Measurements from ENCODE around the gene MYO15B.
"Not testable (repeated sequence)": the region's sequence is repeated elsewhere in the genome, so short reads cannot be mapped to it uniquely, and the experiment has no call there.

The MYO15B gene

DNA sequence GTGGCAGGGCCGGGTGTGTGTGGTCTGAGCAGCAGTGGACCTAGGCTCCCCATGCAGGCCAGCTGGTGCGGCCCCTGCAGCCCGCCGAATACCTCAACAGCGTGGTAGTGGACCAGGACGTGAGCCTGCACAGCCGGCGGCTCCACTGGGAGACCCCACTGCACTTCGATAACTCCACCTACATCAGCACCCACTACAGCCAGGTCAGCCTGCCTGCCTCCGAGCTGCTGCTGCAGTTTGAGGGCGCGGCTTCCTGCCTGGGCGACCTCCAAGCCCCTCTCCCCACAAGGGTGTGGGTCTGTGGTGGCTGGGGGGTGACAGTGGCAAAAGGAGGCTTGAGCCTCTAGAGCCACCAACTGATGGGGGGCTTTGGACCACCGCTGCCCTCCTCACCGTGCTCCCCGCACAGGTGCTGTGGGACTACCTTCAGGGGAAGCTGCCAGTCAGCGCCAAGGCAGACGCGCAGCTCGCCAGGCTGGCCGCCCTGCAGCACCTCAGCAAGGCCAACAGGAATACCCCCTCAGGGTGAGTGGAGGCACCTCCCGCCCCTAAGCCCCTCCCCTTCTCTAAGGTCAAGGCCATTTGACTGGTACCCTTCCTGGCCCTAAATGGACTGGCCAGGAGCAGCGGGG, 37.2 kb downstream of the MYO15B start:
- no peak for DNase-seq (ENCODE audit: low read depth)

DNA sequence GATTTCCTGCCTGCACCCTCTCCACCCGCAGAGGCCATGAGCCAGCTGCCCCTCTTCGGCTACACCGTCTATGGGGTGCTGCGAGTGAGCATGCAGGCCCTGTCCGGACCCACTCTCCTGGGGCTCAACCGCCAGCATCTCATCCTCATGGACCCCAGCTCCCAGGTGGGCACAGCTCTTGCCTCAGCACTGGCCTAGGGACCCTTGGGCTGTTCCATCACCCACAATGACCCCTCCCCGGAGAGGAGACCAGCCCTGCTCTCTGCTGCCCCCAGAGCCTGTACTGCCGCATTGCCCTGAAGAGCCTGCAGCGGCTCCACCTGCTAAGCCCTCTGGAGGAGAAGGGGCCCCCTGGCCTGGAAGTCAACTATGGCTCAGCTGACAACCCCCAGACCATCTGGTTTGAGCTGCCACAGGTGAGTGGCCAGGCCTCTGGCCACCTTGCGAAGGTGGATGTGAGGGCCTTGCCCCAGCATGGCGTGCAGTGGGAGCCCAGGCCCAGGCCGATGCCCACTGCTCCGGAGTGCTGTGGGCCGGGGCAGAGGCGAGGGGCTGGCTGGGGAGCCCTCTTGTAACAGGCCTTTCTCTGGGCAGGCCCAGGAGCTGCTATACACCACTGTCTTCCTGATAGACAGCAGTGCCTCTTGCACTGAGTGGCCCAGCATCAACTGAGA, 38.4 kb downstream of the MYO15B start:
- no peak for DNase-seq (ENCODE audit: low read depth)

DNA sequence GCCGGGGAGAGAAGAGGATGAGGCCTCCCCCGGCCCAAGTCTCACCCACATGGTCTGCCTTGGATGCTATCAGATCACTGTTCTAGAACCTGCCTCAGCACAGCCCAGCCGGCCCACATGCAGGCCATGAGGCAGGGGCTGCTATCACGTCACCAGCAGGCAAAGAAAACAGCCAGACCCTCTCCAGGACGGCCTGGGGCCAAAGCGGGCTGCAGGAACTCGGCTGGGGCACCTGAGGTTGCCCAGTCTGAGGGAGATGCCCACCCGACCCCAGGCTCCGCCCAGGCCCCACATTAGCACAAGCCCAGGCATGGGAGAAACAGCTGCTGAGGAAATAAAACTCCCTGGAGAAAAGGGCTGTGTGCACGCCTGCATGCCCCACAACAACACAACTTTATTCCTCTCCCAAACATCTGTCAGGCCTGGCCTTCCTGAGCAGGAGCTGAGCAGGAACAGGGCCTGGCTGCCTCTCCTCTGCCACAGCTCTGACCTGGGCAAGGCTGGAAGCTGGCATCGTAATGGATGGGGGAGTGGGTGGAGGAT, 39.0 kb downstream of the MYO15B start:
- DNase-seq (ENCODE audit: low read depth): no peak

DNA sequence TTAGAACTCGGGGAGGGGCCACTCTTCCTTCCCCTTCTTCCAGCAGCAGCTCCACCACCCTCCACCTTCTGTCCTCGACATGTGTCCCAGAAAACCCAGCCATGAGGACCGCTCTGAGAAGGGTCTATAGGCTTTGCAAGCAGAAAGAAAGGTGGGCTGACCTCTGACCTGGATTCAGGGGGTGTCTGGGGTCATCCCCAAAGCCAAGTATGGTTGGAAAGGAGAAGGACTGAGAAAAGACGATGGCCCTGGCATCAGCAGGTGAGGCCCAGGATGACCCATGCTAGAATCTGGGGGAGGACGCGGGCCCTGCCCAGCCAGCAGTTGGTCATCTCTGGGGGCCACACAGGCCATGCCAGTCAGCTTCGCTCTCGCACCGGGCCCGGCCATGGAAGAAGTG, 39.5 kb downstream of the MYO15B start:
- DNase-seq (ENCODE audit: low read depth): no peak

DNA sequence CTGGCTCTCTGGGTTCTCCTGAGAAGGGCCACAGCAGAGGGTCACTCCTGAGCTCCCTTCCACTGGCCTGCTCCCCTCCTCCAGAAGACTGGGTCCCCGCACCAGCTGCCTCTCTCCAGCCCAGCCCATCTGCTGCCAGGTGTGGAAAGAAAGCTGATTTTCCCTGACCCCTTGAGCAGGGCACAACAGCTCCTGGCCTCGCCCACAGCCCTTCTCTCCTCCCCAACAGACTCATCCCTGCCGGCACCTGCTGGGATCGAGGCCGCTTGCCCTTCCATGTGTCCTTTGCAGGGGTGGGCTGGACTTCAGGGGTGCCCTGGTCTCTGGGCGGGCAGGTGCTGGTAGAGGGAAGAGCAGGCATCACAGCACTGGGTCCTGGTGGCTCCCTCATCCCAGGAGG, 40.8 kb downstream of the MYO15B start:
- DNase-seq (ENCODE audit: low read depth): no peak

DNA sequence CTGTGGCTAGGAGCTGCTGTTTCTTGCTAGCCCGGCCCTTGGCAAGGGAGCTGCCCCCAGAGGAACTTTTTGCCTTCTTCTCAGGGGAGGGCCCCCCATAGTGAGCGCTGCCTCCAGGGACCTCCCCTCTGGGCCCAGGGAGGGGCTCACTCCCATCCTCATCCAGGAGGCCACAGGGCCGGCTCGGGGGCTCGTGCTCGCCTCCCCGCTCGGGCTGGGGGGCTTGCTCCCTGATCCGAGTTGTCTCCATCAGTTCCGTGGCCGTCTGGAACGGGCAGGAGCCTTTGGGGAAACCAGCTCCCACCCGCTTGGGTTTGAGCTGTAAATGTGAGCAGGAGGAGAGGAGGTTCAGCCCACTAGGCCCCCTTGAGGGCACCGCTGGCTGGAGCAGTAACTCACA, 41.6 kb downstream of the MYO15B start:
- DNase-seq (ENCODE audit: low read depth): no peak

DNA sequence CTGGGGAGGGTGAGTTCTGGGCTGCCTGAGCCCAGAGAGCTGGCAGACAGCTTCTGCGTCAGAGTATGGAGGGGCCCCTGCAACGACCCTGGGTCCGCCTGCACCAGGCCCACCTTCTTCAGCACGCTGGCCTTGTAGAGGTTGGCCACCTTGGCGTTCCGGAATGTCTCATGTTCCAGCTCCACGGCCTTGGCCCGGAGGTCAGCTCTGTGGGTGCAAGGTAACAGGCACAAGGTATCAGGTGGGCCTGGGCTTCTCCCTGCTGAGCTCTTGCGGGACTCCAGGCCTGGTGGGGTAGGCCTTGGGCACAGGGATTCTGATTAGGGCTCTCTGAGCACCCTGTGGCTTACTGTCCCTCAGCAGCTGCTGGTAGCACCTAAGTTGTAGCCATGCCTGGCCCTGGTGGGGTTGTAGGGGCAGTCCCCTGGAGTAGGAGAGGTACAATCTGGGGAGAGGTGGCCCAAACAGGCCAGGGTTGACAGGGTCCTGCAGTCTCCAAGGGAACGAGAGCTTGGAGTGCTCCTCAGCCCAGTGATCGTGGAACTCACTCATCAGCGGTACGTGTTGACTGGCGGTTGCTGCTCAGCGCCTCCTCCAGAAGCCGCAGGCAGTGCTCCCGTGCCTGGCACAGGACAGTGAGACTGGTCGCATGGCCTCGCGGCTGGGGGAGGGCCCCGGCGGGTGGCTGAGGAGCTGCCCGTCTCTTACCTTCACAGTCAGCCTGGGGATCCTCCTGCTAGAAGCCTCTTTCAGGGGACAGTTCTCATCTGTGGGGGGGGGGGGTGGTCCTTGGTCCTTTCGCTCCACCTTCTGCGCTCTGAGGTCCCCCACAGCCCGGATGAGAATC, 42.7 kb downstream of the MYO15B start:
- no peak for DNase-seq (ENCODE audit: low read depth)

DNA sequence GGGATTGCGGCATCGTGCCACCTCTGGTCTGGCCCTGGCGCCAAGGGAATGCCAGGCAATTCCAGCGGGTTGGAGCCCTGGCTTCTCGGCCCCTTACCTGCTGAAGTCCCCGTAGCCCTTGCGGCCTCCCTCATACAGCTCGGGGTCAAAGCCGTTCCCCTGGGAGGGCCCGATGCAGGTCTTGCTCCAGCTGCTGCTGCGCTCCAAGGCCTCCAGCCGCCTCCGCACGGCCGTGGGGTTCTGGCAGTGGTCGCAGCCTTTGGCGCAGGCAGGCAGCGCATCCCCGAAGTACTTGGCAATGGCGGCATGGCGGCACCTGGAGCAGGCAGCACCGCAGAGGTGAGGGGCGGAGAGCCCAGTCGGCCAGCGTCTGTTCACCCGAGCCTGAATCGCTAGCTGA, 43.8 kb downstream of the MYO15B start:
- no peak for DNase-seq (ENCODE audit: low read depth)

DNA sequence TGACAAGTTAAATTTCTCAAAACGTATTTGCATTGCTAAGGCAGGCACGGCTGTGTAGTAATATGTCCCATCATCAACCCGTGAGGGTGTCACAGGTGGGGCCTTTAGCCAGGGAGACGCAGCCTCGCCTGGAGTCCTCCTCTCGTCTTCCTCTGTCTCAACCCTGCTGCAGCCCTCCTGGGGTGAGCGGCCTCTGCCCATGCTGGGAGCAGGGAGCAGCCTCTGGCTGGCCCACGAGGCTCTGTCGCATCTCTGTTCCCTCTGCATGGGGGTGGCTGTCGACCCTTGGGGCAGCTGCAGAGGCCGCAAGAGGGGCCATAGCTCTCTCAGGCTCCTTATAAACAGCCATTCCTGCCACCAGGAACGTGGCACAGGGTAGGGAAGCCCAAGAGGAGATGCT, 44.8 kb downstream of the MYO15B start:
- DNase-seq (ENCODE audit: low read depth): no peak

DNA sequence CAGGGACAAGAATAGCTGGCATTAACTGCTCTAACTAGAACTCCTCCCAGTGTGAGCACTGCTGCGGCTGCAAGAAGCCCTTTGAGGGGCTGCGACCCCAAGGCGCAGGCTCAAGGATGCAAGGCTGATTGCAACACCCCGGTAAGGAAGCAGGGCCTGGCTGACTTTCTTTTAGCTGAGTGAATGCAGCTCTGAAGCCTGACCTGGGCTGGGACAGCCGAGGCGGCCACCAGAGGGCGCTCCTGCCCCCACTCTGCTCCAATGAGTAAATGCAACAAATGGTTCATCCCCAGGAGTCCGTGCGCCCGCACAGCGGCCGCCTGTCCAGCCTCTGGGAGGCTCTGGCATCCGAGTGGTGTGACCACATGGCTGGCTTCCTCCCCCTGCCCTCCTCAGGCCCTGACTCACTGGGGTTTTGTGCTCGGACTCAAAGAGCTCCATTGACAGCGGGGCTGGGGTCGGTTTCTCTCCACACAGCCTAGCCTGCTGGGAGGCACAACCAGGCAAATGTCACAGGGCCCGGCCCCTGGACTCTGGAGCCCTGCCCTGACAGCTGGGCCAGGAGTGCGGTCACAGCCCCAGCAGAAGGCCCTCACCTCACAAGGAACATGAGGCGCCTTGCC, 45.4 kb downstream of the MYO15B start, which contains the start of gene SMIM5:
SMIM5 (plus strand) TSS at position 572 of the 623 bp plus-strand sequence. CDS start 6,768 bp downstream, outside the sequence.
- DNase-seq (ENCODE audit: low read depth): peak; percentile 49

DNA sequence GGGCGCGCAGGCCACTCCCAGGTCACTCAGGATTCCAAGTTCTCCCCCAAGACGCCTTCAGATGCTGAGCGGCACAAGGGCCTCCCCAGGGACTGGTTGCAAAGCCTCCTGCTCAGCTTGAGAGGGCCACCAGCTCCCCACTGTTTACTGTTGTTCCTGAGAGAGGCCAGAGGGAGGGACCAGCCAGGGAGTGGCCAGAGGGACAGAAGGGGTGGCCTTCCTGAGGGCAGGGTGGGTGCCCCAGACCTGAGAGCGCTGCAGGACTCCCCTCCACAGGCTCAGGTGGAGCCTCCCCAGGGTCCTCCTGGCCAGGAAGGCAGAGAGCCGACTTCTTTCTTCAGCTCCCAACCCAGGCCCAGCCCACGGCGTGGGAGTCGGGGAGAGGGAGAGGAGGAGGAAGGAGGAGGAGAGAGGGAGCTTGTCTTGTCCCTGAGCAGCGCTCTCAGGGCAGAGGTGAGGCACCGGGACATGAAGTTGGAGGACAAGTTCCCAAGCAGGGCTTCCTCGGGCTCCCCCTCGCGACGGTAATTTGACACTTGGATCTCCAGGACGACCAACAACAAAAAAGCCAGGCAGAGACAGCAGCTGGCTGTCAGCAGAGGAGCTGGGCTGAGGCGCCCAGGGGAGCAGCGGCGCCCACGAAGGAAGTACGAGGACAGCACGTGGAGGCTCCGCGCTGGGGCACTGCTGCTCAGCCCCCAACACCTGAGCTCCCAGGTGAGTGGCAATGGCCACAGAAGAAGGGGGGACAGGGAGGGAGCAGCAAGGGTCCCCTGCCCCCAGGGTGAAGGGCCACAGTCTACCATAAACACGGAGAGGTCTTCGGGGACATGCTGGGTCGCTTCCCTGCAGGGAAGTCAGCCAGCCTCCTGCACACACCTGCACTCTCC, 46.1 kb downstream of the MYO15B start:
- DNase-seq (ENCODE audit: low read depth): peak; percentile 67

DNA sequence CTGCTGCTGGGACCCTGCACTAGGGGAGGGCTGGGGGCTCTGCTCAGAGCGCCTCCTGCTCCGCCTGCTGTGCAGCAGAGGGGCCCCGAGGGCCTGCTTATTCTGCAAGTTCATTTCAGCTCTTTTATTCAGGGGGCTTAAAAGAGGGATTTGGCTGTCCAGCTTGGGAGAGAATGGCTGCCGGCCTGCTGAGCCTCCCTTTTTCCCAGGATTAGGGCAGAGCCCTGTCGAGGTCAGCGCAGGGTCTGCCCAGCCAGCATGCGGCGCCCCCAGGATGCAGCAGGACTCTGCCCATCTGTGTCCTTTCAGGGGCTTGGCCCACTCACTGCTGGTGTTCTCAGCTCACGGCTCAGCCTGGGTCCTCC, 46.8 kb downstream of the MYO15B start:
- DNase-seq (ENCODE audit: low read depth): no peak

DNA sequence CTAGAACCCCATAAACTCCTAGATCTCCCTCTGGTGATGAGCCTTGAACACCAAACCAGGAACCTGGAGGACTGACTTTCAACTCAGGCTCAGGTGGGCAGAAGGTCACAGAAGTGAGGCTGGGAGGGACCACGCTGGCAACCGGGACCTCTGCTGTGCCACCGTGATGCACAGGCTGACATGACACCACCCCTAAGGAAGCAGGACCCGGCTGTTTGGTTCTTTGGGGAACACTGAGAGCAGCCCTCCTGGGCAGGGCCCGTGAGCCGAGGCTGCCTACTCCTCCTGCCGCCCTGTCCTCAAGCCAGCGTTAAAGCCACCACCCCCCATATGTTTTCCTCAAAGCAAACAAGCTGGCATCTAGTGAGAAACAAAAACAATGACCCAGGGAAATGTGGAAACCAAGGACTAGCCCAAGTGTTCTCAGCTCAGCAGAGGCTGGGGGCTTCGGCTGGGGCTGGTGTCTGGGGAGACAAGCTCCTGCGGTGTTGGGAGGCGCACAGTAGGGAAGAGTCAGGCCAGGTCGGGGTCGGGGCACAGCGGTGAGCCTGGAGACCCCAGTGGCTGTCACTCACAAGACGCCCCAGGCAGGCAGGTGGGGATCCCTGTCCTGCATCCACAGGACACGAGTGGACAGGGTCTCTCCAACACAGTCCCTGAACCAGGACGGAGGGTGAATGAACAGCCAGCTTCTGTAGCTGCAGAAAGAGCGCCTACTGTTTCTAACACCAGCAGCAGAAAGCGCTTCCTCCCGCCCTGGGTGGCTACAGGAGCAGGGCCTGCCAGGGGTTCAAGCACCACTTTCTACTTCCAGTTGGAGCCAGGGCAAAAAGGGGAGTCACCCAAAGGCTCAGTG, 47.4 kb downstream of the MYO15B start:
- no peak for DNase-seq (ENCODE audit: low read depth)

DNA sequence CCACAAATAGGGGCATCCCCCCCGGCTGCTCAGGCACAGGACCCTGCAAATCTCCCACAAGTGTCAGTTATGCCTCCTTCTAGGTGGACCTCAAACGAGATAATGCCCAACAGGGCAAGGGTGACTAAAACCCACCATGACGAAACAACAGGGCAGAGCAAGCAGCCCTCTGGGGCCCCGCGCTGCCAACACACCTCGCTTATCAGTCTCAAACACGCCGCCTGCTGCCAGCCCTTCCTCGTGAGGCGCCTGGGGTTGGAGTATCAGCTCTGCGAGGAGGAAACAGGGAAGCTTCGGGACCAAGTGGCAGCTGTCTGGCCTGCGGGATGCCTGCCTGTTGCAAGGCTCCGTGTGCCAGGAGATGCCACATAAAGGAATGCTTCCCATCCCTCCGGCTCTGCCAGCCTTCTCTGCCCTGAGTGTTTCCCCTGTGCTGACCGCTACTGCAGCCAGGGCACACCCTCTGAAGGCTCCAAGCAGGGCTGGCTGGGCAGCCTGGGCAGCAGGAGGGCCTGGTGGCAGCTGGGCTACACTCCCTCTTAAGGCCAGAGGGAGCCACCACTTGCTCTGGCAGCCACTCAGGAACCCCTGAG, 48.1 kb downstream of the MYO15B start:
- no peak for DNase-seq (ENCODE audit: low read depth)

DNA sequence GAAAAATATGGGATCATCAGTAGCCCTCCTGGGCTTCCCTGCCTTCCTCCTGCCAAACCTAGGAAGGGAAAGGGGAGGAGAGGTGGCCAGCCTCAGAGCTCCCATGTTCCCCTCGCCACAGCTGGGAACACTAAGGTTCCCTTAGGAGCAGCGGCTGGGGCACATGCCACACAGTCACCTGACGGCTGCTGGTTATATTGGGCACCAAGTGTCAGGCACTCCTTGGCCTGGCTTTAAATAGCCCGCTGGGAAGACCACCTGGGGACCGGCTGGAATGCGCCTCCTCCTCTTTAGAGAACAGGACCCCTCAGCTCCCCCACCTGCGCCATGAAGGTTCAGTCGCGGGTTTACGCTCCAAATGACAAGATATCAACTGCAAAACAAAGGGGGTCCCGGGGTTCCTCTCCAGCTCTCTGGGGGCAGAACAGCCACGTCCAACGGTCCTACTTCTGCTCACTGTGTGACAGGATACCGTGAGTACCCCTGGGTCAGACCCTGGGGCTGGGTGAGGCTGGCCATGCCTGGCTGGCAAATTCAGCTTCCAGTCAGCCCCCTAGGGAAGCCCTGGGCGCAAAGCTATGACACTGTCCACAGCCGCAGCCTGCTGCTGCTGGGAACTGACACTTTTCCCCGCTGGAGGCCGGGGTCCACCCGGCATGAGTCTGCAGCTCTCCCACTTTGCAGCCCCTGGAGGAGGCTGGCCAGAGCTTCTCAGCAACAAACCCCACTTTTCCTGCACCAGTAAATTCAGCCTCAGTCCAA, 49.0 kb downstream of the MYO15B start:
- no peak for DNase-seq (ENCODE audit: low read depth)

DNA sequence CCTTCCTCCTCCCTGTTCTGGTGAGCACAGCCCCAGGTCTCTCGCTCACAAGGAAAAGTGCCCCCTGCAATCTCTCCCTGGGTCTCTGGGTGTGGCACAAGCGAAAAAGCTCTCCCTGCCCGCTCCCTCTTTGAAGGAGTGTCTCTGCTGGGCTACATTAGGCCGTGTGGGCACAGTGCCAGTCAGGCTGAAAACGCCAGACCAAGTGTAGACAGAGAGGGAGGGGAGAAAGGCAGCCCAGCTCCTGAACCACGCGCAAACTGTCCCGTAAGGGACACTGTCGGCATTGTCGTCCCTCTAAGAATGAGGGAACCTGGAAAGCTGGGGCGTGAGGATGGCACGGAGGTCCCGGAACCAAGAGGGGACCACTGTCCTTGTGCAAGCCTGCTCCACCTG, 49.5 kb downstream of the MYO15B start:
- no peak for DNase-seq (ENCODE audit: low read depth)

DNA sequence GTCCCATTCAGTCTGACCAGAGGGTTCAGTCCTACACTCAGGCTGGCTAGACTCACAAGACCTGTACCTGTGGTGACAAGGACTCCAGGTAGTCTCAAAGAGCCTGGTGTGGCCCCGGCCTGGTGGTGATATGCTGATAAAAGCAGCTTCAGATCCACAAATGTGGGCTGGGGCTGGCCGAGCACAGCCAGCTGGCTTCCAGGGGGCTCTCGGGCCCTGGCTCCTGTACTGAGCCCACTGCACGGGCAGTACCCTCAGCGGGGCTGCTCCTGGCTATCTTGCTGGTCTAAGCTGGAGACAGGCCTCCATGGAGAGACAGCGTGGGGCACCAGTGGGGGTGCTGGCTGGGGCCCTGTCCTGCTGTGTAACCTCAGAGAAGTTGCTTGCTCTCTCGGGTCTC, 50.0 kb downstream of the MYO15B start:
- no peak for DNase-seq (ENCODE audit: low read depth)

DNA sequence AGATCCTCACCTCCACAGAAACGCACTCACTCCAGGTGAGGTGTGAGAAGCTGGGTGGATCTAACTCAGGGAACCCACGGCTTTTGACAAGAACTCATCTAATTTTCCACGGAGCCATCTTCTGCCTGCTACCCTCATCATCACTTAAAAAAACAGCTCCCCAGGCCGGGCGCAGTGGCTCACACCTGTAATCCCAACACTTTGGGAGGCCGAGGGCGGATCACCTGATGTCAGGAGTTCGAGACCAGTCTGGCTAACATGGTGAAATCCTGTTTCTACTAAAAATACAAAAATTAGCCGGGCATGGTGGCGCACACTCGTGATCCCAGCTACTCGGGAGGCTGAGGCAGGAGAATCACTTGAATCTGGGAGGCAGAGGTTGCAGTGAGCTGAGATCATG, 50.4 kb downstream of the MYO15B start:
- not testable (repeated sequence) for DNase-seq (ENCODE audit: low read depth)

DNA sequence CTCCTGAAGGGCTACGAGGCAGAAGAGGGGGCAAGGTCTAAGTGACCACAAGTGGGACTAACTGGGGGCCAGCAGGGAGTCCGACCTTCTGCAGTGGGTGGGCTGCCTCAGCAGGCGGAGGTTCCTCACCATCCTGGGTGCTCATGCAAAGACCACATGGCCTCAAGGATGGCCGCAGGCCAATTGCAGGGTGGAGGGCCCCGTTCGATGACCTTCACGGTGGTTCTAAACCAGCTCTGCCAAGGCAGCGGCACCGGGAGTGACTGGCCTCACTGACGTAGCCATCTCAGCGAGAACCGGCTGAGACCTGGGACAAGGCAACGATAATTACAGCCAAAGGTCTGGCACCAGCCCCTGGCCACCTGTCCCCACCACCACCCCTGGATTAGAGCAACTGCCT, 51.3 kb downstream of the MYO15B start:
- no peak for DNase-seq (ENCODE audit: low read depth)
